HL-60 (cell line): ENCODE data around the gene MUTYH.

Experiments
- DNase-seq, 2 experiments: peaks; one replicate each; pipeline ENCODE4 v3.0.0-alpha.2; 2010 to 2020; ENCODE audit warnings: low read depth in 1 of 2, low spot score in 1 of 2
- H3K27ac ChIP-seq: fragments of 250-450 bp; sonication (Bioruptor Pico); replicated peaks from 2 replicates; pipeline ENCODE4 v1.5.1; 2020; ENCODE audit warnings: mild to moderate bottlenecking, moderate library complexity
- H3K27me3 ChIP-seq: fragments of 250-450 bp; sonication (Bioruptor Pico); 2 replicates; pipeline ENCODE4 v1.5.1; 2021; ENCODE audit warnings: mild to moderate bottlenecking, moderate library complexity; ENCODE audit not compliant: insufficient read depth, poor library complexity, severe bottlenecking
- H3K4me3 ChIP-seq: replicated peaks from 2 replicates; pipeline ENCODE4 v1.5.1; 2011; ENCODE audit warnings: mild to moderate bottlenecking, control low read depth, low read length; ENCODE audit not compliant: insufficient read depth
- GABPA ChIP-seq: IDR thresholded peaks from 2 replicates; pipeline ENCODE4 v1.6.1; 2012; ENCODE audit warnings: low read depth
- POLR2AphosphoS5 ChIP-seq: IDR thresholded peaks from 2 replicates; pipeline ENCODE4 v1.6.1; 2012; ENCODE audit warnings: low read depth
- SPI1 ChIP-seq: IDR thresholded peaks from 2 replicates; pipeline ENCODE4 v1.6.1; 2012; ENCODE audit warnings: low read depth, mild to moderate bottlenecking, borderline replicate concordance
- TF ChIP-seq, protein P1 (sequence below): IDR thresholded peaks from one replicate; pipeline ENCODE4 v1.5.1; 2011; ENCODE audit warnings: low read length, control low read depth, inconsistent platforms; ENCODE audit not compliant: insufficient read depth

The MUTYH gene

GRCh38 chr1:45282351-45282750 is 57.9 kb downstream of the MUTYH start:
- no peak overlapping the region for H3K27ac ChIP-seq
- no peak overlapping the region for H3K4me3 ChIP-seq
- H3K27me3 ChIP-seq: no peaks in the 10 kb centered on the region
- TF ChIP-seq GABPA: no peak
- TF ChIP-seq, protein P1, sequence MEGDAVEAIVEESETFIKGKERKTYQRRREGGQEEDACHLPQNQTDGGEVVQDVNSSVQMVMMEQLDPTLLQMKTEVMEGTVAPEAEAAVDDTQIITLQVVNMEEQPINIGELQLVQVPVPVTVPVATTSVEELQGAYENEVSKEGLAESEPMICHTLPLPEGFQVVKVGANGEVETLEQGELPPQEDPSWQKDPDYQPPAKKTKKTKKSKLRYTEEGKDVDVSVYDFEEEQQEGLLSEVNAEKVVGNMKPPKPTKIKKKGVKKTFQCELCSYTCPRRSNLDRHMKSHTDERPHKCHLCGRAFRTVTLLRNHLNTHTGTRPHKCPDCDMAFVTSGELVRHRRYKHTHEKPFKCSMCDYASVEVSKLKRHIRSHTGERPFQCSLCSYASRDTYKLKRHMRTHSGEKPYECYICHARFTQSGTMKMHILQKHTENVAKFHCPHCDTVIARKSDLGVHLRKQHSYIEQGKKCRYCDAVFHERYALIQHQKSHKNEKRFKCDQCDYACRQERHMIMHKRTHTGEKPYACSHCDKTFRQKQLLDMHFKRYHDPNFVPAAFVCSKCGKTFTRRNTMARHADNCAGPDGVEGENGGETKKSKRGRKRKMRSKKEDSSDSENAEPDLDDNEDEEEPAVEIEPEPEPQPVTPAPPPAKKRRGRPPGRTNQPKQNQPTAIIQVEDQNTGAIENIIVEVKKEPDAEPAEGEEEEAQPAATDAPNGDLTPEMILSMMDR: no peak
- no peak for TF ChIP-seq POLR2AphosphoS5
- TF ChIP-seq SPI1: no peak
- DNase-seq: peak in 1 of 2 experiments; percentile 23
